Esophagus muscularis mucosa (tissue), 4 donors: ENCODE results near the gene NR2C2AP.

Experiments
- EP300 ChIP-seq: sonication (generic); formaldehyde crosslinking; IDR thresholded peaks from one replicate; pipeline ENCODE4 v1.6.1; 2017; ENCODE audit warnings: antibody characterized with exemption
- POLR2A ChIP-seq: fragments of 450-650 bp; IDR thresholded peaks from one replicate; pipeline ENCODE4 v1.6.1; 2017; ENCODE audit warnings: antibody characterized with exemption, moderate library complexity, mild to moderate bottlenecking, low read depth
- POLR2AphosphoS5 ChIP-seq, 2 donors: sonication (generic); formaldehyde crosslinking; IDR thresholded peaks; one replicate each; pipeline ENCODE4 v1.6.1; 2017; ENCODE audit warnings: antibody characterized with exemption in 2 of 2
- TF ChIP-seq, protein P1 (sequence below), 3 experiments: fragments of 200-600 bp in 2 of 3; fragments of 450-650 bp in 1 of 3; sonication (generic) in 2 of 3; IDR thresholded peaks; one replicate each; pipeline ENCODE4 v1.5.1; 2017 to 2019; ENCODE audit warnings: antibody characterized with exemption in 3 of 3, mild to moderate bottlenecking in 2 of 3, moderate library complexity in 1 of 3

DNA sequence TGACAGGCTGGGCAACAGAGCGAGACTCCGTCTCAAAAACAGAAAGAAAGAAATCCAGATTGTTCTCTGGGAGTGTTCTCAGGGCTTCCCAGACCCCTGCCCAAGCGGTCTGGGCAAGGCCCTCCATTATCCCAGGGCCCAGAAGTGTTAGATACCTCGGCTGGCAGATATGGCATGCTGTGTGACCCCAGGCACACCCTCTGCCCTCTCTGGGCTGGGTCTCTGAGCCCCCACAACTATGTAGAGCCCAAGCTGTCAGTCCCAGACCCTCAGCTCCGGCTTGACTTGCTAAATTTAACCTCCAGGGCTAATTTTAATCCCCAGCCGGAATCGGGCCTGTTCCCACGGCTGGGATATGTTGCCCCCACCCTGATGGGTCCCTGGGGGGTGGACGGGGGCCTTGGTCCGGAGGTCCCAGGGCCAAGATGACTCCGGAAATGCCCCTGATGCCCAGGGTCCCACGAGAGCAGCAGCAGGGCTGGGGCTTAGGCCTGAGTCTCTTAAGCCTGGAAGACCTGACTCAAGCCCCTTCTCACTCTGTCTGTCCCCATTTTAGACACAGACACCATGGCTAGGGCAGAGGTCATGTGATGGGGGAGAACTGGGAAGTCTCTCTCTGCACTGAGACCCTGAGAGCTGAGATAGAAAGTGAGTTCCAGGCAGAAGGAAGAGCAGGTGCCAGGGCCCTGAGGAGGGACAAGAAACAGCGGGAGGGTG is 50.4 kb downstream of the NR2C2AP start:
- TF ChIP-seq POLR2AphosphoS5 (IDR thresholded peaks at IDR 0.05) (no peak), POLR2A (no peak), EP300 (no peak)
- TF ChIP-seq, protein P1, sequence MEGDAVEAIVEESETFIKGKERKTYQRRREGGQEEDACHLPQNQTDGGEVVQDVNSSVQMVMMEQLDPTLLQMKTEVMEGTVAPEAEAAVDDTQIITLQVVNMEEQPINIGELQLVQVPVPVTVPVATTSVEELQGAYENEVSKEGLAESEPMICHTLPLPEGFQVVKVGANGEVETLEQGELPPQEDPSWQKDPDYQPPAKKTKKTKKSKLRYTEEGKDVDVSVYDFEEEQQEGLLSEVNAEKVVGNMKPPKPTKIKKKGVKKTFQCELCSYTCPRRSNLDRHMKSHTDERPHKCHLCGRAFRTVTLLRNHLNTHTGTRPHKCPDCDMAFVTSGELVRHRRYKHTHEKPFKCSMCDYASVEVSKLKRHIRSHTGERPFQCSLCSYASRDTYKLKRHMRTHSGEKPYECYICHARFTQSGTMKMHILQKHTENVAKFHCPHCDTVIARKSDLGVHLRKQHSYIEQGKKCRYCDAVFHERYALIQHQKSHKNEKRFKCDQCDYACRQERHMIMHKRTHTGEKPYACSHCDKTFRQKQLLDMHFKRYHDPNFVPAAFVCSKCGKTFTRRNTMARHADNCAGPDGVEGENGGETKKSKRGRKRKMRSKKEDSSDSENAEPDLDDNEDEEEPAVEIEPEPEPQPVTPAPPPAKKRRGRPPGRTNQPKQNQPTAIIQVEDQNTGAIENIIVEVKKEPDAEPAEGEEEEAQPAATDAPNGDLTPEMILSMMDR (IDR thresholded peaks at IDR 0.05): no peak
